GM21447 (cell line): ENCODE results near the gene MPRIP.

Experiments used
- ATAC-seq: cut with Tn5 transposase; IDR thresholded peaks from one replicate; pipeline ENCODE4 v1.9.1; 2021; ENCODE audit not compliant: unreplicated experiment

The MPRIP gene

DNA sequence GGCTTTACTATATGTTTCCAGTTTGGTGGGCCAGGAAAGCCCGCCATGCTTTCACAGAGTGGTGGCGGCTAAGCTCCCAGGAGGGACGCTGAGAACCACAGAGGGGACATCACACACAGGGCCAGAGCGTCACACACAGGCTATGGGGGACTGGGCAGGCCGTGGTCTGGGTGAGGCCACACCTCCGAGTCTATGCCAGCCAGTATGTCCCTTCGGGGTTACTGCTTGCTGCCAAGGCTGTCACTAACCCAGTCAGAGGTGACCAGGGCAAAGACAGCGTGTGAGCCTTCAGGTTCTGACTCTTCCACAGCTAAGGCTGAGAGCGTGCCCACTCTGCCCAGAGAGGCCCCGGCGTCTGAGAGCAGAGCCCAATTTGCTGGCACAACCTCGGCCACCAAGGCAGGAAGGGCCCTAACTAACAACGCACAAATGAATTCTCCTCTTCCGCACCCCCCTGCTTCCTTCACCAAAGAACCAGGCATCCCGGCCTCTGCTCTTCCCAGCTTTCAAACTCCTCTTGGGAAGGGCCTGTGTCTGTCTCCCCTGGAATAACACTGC is 161.0 kb downstream of the MPRIP start:
- ATAC-seq = no peak

DNA sequence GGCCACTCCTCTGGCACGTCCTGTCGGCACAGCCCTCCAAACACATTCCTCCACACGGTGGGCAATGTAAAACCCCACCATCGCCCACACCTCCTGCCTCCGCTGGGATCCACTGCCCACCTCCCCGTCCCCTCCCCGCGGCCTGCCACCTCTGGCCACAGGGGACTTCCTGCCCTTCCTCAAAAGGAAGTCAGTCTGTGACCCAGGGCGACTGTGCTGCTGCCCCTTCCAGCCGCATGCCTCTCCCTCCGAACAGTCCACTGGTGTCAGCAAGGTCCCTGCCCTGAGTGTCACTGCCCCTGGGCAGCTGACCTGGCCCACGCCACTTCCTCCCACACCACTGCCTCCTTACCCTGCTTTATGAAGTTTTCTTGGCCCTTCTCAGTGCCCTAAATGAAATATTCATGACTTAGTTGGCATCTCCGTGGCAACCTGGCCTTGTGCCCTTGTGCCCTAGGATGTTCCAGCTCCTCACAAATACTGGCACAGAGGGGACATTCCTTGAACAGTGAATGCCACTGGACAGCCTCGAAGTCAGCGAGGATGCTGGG is 161.9 kb downstream of the MPRIP start:
- no peak for ATAC-seq

DNA sequence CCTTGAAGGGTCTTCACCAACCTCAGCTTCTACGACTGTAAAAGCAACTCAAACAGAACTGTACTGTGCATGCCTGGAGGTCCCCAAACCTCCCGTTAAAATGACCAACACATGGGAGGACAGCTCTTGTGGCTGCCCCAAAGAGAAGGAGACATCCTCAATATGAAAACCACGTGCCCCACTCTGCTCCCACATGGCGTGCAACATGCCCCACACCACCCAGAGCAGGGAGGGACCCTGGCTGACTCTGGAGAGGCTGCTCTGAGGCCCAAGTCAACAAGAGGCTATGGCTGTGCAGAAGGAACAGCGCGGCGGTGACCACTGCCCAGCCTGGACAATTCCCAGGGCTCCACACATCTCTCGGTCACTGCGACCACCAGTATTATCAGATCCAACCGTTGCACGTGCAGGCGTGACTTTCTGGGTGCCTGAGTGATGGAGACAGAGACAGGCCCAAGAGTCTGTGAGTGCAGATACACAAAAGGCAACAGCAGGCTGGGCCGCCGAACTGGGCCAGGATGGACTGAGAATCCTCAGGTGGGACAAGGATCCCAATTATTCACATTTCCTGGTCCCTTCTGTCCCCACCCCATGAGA is 162.5 kb downstream of the MPRIP start:
- ATAC-seq = no peak

DNA sequence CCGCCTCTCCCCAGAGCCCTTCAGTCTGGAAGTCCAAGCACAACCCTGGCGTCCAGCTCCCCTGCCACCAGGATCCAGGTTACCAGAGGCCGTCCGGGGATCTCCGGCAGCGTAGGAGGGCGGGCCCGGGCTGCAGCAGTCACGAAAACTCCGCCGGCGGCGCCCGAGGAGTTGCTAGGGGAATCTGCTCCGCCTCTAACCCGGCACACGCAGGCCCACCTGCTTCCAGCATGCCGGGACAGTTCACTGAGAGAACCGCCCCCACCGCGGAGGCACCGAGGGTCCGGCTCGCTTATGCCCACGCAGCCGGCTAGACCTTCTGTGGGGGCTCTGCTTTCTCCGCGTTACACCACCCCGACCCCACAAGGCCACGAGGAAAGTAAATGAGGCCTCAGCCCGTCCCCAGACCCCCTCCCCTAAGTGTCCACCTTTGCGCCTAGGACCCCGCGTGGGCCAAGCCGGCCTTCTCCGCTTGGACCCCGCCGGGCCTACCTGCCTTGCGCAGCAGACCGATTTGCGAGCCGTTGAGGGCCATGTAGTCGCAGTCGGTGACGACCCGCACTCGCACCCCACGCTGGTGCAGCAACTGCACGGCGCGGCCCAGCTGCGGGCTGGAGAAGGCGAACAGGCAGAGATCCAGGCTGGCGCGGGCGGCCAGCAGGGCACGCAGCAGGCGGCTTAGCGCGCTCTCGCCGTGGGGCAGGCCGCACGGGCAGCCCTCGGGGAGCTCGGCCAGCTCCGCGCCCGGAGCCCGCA is 163.3 kb downstream of the MPRIP start:
- peak; percentile 54 for ATAC-seq

DNA sequence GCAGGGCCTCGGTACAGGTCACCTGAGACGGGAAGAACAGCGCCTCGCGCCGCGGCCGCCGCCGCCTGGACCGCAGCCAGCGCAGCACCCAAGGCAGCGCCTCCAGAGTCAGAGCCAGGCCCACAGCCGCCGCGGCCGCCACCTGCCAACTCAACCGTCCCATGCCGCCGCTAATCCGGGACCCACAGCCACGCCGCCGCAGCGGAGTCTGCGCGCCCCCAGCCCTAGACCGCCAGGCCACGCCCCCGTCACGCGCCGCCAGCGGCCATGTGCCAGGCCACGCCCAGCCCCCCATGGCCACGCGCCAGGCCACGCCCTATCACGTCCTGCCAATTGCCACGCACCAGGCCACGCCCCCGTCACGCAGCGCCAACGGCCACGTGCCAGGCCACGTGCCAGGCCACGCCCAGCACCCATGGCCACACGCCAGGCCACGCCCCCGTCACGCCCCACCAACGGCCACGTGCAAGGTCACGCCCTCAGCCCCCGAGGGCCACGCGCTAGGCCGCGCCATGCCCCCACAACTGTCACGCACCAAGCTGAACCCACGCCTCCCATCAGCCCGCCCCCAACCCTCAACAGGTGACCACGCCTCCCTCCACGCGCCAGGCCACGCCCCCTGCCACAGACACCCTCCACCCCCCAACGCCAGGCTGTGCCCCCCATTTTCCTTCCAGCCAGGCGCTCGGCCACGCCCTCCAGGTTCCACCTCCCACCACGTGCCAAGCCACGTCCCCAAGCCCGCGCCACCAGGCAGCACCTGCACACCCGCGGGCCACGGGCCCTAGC is 164.1 kb downstream of the MPRIP start, which contains the start of gene PLD6:
TSS of gene PLD6 (minus strand) at position 210 of the 789 bp plus-strand sequence. CDS start at position 163, 47 bp downstream.
- peak; percentile 46 for ATAC-seq

DNA sequence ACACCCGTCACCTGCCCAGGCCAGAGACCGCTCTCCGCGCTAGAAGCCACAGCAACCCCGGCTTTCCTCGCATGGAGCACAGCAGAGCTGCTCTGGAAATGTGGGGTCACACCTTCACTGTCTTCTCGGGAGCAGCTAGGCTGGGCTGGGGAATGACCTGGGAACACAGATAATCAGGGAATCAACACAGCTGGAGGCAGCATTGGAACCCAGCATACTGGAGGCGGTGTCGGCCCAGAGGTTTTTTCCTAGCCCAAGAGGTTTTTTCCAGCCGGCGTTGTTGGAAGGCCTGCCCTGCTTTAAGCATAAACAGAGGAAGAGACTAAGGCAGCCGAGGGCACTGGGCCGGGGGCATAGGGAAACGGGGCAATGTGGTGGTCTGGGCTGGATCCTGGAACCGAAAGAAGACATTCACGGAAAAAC is 164.7 kb downstream of the MPRIP start:
- no peak for ATAC-seq

DNA sequence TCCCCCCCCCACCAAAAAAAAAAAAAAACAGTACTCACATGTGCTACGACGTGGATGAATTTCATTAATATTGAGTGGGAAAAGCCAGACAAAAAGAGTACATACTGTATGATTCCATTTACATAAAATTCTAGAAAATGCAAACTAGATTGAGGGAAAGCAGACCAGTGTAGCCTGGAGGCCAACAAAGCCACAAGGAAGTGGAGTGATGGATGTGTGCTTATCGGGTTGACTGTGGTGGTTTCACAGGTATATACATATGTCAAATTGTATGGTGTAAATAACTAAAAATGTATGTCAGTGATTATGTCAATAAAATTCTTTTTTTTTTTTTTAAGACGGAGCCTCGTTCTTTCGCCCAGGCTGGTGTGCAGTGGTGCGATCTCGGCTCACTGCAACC is 165.7 kb downstream of the MPRIP start:
- no peak for ATAC-seq

DNA sequence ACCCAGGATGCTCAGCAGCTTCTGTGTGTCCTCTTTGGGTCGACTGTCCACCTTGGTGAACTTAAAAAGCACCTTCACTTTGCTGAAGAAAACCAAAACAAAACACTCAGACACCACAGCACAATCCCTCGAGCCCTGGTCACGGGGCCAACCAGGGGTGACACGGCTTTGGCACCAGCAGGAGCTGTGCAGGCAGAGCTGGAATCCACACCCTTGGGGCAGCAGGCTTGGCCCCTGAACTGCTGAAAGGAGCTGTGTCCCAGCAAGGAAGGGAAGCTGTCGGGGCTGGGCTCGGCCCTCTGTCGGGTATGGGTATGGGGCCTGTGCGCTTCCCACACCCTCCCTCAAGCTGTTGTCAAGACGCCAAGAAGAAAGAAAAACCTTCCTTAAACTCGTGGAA is 171.5 kb downstream of the MPRIP start:
- ATAC-seq = no peak

DNA sequence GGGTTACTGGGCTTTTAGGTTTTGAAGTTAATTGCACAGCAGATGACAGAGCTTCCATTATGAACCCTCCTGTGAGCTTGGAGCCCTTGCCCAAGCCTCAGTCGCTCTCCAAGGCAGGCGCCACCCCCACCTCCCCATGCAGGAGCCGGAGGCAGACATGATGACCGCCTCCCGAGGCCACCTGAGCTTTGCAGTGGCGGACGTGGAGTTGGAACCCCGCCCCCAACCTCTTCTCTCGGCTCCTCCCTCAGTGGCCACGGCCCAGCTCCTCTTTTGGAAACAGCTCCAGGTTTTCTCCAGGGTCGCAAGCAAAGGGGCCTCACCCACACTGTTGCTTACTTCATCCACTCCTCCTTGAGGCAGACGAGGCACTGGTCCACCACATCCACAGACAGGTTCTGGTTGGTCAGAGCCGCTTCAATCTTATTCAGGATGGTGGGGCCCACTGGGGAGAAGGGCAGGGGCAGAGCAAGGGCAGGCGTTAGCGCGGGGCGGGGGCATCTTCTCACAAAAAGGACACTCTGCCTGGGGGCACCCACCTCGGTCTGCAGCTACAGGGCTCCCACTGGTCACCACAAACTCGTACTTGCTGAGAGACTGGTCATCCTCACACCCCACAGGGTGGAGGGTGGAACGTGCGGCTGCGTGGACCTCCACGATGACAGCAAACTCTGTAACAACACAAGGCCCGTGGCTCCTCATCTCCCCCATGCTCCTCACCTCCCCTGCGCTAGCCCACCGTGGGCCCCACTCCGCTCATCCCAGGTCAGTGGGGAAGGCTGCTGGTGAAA is 172.6 kb downstream of the MPRIP start:
- no peak for ATAC-seq

DNA sequence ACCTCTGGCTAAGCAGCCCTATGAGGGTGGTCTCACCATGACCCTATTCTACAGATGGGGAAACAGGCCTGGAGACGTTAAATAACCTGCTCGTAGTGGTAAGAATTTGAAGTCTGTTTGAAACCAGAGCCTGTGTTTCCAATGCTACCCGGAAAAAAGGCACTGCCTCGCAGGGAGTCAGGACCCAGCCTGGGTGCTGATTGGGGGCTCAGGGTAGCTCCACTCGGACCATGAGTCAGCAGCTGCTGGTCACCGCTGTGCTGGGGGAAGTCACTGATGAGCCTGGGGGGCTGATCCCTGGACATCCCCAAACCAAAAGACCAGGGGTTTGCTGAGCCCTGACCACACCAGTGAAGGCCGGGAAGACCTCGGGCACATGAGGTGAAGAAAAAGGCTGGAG is 173.3 kb downstream of the MPRIP start:
- ATAC-seq = no peak

DNA sequence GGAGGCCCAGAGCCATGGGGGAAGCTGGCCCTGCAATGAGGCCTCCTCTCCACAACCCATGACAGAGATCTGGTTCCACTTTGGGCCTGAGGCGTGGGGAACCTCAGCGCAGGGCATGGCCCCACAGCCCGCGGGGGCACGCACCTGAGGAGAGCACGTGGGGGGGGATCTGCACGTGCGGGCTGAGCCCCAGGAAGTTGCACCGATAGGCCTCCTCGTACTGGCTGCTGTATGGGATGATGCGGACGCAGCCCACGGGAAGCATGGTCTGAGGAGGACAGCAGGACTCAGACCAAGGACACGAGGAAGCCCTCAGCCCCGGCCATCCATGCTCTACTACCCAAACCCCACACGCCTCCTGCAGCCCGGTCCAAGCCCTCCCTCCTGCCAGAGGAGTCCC is 174.0 kb downstream of the MPRIP start:
- no peak for ATAC-seq

DNA sequence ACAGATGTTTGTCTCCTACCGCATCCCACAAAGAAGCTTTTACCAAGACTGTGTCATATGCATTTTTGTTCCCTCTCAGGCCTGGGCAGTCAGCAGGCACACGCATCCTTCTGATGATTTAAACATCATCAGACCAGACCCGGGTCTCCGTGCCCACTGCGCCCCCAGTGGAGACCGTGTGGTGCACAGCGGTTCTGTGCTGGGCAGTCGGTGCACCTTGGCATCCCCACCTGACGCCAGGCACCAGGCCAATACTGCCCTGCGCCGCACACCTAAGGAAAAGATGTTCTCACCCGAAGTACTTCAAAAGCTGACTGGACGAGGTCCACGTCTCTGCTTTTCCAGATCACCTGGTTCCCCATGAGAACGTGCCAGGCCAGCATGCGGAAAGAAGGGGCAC is 174.5 kb downstream of the MPRIP start:
- ATAC-seq = no peak

DNA sequence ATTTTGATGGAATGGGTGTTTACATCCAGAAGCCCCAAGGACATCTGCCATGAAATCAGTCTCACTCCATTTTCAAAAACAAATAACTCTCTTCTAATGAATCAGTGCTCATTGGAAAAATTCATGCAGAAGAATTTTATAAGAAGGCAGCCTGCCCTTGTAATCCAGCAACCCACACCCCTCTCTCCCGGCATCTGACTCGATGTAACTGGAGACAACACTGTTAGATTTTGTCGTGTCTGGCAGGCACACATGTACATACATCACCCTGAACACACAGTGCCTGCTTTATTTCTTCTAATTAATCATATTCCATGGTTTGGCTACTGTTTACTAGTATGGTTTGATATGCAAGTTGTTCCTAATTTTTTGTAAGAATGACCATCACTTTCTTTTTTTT is 175.7 kb downstream of the MPRIP start:
- no peak for ATAC-seq

DNA sequence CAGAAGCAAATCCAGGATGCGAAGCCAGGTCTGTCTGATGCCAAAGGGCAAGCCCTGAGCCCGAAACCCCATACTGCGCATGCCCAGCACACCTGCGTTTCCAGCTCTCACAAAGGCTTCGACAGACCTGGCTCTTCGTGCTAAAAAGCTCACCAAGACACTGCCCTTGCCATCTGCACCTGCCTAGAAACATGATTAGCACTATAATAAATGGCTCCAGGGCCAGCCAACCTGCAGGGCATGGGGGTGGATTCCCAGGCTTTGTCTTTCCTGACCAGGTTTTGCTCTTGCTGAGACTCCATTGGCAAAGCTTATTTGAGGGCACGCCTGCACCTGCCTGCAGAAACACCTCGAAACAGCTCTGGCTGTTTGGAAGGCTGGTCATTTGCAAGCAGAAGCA is 178.3 kb downstream of the MPRIP start:
- ATAC-seq = no peak

DNA sequence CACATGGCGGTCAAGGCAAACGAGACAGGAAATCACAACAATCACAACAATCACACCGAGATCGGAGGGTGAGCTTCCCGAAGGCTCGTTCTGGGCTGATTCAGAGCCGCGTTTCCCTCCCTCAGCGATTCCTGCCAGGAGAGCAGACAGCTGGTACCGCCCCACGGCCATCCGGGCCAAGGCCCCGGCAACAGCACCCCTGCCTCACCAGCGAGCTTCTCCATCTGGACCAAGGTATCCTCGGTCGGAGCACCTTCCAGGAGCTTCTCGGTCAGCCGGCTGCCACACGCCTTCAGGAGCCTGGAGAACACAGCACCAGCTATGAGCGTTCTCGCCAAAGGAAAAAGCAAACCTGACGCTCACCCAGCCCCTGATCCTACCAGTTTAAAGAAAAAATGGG is 179.1 kb downstream of the MPRIP start:
- ATAC-seq = no peak

DNA sequence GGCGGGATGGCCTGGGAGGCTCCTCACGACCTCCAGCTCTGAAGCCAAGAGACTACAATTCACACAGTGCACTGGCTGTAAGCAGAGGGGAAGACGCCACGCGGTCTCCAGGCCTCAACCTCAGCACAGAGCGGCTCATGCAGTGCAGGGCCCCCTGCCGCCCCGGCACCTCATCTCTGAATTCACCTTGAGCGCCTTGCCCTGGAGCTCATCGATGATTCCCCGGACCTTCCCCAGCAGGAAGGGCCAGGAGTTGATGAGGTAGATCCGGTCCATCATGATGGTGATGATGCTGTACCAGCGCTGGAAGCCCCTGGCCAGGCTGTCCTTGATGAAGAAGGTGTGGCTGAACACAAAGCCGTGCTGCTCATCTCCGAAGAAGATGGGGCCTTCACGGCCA is 181.5 kb downstream of the MPRIP start:
- ATAC-seq = no peak

DNA sequence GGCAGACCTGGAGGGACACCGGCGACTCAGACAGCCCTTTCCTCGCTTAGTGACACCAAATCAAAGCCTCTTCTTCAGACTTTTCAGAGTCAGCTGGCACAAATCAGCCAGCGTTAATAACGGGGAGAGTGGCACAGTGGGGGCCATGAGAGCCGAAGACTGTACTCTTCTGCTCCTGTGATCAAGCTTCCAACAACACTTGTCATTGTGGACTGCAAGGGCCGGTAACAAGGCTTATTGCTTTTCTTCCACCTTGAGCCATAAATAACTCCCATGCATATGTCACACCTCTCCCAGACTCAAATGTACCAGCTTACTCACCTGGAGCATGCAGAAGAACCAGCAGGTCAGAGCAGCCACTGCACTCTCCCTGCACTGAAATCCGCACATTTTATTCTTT is 181.9 kb downstream of the MPRIP start:
- ATAC-seq = no peak

DNA sequence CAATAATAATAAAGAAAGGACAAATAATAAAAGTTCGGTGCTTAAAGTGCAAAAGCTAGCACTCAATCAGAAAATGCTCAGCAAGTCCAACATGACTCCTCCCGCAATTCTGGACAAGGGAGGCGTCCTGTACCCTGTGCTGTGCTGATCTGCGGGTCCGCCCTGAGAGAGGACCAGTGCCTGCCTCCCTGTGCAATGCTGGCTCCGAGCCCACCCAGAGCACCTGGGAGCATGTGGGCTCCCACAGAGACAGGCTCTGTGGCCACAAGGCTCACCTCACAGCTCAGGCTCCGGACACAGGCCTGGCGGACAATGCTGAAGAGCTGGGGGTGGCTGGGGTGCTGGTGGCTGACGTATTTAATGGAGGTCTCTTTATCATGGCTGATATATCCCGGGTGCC is 183.6 kb downstream of the MPRIP start:
- ATAC-seq = no peak

DNA sequence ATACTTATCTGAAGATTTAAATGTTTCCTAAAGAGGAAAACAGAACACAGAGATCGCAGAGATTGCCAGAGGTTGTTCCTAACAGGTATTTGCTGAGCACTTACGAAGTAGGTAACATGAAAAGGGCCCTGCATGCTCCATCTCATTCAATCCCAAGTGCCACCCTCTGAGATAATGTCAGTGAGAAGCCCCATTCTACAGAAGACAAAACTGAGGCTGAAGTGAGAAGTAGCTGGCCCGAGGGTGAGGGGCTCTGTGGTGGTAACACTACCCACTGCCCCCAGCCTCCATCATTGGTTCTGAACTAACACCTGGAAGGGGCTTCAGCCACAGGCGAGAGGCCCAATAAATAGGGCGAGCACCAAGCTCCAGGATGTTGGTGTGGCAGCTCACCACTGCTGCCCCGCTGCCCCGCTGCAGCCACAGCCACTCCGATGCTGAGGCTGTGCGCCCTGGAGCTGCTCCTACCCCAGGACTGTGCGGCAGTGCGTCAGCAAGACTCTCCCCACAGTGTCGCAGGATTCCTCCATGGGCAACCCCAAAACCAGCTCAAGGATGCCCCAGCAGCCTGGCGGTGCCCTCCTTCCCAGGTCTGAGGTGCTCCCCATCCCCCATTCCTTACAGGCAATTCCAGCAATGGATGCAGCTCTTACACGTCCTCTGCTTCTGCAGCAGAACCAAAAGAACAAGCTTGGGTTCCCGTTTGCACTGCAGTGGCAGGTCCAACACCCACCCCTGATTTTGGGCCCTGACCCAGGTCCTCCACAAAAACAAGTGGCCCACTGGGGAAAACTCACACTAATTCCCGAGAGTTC is 184.4 kb downstream of the MPRIP start:
- ATAC-seq = no peak
